GM18870 (cell line): ENCODE results near the gene ABHD11.

Source experiments
- ATAC-seq: cut with Tn5 transposase; IDR thresholded peaks from one replicate; pipeline ENCODE4 v1.9.1; 2021; ENCODE audit warnings: moderate library complexity; ENCODE audit not compliant: unreplicated experiment

Gene ABHD11

DNA sequence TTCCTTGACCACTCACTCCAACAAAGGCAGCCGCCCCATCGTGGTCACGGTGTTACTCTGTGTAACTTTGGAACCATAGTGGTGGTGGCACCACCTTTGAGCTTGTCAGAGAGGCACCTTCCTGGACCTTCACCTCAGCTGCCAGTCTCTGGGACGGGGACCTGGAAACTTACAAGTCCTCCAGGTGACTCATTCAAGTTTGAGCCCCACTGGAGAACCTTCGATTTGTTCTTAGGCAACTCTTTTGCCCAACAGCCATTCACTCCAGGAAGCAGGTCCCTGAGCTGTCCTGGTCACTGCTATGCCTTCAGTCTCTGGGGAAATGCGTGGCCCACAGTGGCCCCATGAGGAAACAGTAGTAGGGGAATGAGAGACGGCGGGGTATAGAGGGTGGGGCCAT is 36.4 kb downstream of the ABHD11 start:
- ATAC-seq, result no peak

DNA sequence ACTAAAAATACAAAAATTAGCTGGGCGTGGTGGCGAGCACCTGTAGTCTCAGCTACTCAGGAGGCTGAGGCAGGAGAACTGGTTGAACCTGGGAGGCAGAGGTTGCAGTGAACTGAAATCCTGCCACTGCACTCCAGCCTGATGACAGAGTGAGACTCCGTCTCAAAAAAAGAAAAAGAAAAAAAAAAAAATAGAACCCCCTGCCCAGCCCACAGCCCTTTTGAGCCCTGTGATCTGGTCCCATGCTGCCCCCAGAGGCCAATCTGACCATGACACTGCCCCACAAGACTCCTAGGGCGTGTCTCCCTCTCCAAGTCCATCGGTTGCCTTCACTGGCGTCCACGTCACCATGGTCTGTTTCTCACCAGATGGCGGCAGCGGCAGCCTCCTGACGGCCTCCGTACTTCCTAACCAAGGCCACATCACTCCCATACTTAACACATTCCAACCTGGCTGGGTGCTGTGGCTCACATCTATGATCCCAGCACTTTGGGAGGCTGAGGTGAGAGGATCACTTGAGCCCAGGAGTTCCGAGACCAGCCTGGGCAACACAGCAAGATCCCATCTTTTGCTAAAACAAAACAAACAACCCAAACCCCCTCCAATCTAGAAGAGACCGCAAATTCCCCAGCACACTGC is 37.1 kb downstream of the ABHD11 start:
- no peak for ATAC-seq

DNA sequence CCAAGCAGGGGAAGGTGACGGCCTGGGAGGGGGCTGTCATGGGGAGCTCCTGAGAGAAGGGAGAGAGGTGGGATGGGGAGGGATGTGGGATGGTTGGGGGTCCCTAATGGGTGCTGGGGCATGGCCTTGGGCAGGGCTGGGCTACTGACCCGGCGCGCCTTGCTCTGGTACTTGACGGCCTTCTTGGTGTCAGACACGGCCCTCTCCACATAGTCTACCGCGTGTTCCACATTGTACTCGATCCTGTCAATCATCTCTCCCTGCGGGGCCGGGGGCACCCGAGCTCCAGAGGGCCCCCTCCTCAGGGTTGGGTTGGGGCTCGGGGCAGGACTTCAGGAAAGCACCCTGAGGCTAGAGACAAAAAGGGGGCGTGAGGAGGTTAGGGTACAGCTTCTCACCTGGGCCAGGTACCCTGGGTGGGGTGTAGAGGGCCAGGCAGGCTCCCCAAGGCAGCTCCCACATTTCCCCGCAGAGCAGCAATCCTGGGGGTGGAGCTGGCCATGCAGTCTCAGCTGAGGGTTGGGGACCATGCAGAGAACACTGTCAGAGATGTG is 37.9 kb downstream of the ABHD11 start:
- no peak for ATAC-seq

DNA sequence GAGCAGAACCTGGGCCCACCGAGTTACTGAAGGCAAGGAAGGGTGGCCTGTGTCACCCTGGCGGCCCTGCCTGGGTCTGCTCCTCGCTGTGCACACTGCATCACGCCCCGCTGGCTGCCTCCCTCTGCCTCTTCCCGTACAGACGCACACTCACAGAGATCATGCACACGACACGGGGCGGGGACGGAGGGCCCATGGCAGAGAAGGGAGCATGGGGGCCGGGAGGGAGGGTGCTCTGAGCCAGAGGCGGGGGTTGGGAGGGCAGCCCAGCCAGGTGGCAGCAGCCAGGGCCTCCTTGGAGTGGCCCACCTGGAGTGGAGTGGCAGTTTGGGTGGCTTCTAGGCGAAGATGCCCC is 38.6 kb downstream of the ABHD11 start:
- no peak for ATAC-seq

DNA sequence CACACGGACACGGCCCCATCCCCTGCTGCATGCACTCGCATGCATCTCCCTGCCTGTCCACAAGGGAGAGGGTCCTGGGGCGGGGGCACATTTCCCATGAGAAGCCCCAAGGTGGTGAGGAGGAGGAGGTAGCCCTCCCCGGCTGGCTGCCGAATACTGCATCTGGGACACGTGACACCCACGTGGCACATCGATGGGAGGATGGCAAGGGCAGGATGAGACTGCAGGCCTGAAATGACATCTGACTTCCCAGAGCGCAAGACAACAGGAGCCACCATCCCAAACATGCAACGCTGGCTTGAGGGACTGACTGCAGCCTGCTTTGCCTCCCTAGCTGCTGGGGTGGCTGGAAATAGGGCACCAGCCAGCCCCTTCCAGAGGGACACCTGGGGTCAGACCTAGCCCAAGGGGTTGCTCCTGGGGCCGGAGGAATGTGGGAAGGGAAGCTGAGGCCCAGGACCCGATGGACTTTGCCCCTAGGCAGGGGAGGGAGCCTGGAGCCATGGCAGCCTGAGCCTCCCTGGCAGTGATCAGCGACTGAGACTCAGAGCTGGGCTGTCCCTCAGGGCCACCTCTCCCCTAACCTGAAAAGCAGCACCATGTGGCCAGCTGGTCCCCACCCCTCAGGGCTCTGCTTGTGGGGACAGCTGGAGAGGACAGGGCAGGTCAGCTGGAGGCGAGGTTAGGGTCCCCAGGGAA is 39.1 kb downstream of the ABHD11 start:
- no peak for ATAC-seq

DNA sequence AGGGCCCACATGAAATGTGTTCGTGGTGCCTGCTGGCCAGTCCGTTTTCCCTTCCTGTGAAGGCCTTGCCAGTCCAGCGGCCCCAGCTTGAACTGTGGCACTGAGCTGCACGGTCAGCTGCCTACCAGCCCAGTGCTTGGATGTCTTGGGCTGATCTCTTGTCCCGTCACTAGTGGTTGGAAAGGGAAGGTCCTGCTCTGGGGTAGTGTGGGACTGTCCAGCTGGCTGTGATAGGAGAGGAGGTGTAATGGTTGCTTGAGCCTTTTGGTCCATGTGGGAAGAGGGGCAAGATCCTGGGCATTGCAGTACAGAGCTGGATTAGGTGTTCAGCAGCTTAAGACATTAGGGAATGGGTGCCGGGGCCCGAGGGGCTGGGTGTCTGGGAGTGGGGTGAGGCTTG is 40.2 kb downstream of the ABHD11 start:
- no peak for ATAC-seq

DNA sequence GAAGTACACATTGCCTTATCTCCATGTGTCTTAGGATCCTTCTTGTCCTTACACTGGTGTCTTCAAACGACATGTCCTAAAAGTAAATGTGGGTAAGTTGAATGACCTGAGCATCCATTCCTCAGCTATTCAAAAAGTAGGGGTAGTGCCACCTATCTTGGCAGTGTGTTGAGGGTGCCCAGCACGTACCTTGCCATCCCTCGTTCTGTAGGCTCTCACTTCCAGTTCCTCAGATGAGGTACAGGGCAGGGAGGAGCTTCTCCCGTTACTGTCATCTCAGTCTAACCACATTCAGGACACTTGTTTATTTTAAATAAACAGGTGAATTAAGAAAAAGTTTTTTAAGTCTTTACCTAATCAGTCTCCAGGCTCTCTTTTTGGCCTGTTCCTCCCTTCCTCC is 42.2 kb downstream of the ABHD11 start:
- ATAC-seq, result no peak

DNA sequence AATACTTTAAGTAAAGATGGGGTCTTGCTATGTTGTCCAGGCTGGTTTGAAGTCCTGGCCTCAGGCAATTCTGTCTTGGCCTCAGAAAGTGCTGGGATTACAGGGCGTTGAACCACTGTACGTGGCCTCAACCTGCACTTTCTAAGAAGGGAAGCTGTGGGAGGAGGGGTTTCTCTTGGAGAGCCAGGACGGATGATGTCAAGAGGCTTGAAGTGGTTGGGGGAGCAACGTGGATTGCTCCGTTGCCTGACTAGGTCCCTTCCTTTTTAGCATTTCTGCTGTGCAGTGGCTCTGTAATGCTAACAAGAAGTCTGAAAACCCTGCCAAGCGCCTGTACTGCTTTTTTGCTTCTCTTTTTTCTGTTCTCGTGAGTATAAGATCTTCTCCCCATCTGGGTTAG is 48.0 kb downstream of the ABHD11 start:
- ATAC-seq, result no peak

DNA sequence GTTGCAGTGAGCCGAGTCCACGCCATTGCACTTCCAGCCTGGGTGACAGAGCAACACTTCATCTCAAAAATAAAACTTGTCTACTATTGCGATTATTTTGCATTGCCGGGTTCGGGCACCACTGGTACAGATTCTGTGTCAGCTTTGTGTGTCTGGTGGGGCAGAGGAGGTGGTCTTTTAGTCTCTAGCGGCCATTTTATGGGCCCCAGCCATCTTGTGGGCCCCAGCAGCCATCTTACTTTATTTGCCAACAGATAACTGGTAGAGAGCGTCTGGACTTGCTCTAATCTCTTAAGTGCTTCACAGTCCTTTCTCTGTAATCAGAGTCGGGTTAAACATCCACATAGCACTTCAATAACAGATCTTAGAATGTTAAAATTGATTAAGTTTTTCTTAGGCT is 50.3 kb downstream of the ABHD11 start:
- no peak for ATAC-seq
